K562 (cell line): ENCODE results near the gene ABR. TPM values are rescaled to one million over a fixed set of nuclear protein-coding genes. Genes with fewer than 3 reads are reported as not detected.

Experiments
- BRD9 ChIP-seq: fragments of 450-650 bp; IDR thresholded peaks from 2 replicates; pipeline ENCODE4 v1.6.1; 2018; ENCODE audit warnings: low read depth; ENCODE audit not compliant: partially characterized antibody
- FOXK2 ChIP-seq, 2 experiments: fragments of 450-650 bp; IDR thresholded peaks in 1 of 2; conservative IDR thresholded peaks in 1 of 2; 2 replicates each; pipeline ENCODE4 v1.6.1; 2016; ENCODE audit warnings: low read depth in 2 of 2, mild to moderate bottlenecking in 1 of 2
- KLF13 ChIP-seq: fragments of 450-650 bp; IDR thresholded peaks from 2 replicates; pipeline ENCODE4 v1.6.1; 2016; ENCODE audit warnings: missing genetic modification characterization, low read depth, mild to moderate bottlenecking, missing compliant biosample characterization, moderate library complexity, borderline replicate concordance
- polyA plus RNA-seq, 8 experiments: library from polyadenylated mRNA; depleted of rRNA in 4 of 8; stranded (reverse) in 5 of 8; unstranded in 3 of 8; fragments of >200 nt; fragmentation: Nextera tagmentation in 2 of 8; fragmentation: Illumina TruSeq in 1 of 8; extraction: Ambion mirVana in 2 of 8; extraction: Trizol in 1 of 8; gene quantifications; 2 replicates each; pipeline versions ENCODE4 v1.2.1 to v1.2.3, GENCODE V29; 2011 to 2014; ENCODE audit warnings: inconsistent platforms in 1 of 8, missing spikeins in 1 of 8
- total RNA-seq, 7 experiments: library from RNA; depleted of rRNA in 6 of 7; stranded (reverse); fragments of >200 nt in 6 of 7; fragmentation: Illumina TruSeq in 2 of 7; extraction: Trizol in 2 of 7; gene quantifications; 2 replicates each; pipeline versions ENCODE4 v1.2.1 to v1.2.3, GENCODE V29; 2011 to 2021; ENCODE audit warnings: low replicate concordance in 1 of 7
- TF ChIP-seq, protein P1 (sequence below): fragments of 450-650 bp; IDR thresholded peaks from 2 replicates; pipeline ENCODE4 v1.6.1; 2016; ENCODE audit warnings: mild to moderate bottlenecking, moderate library complexity
- TF ChIP-seq, protein P2 (sequence below): sonication (generic); formaldehyde crosslinking; IDR thresholded peaks from 2 replicates; pipeline ENCODE4 v1.8.0; 2023; ENCODE audit warnings: missing genetic modification reagents, mild to moderate bottlenecking, borderline replicate concordance

ABR gene
- total and polyA plus RNA-seq, 9 of the 15 experiments (the other 6 are each of a cell fraction or from before 2014, with no cell fraction given) = 0.07 to 1.6 (median 0.37) TPM; not detected in 1

GRCh38 chr17:996554-997344, 183.0 kb downstream of the ABR start, which contains the start of gene TIMM22 (continued):
- TF ChIP-seq, protein P1, sequence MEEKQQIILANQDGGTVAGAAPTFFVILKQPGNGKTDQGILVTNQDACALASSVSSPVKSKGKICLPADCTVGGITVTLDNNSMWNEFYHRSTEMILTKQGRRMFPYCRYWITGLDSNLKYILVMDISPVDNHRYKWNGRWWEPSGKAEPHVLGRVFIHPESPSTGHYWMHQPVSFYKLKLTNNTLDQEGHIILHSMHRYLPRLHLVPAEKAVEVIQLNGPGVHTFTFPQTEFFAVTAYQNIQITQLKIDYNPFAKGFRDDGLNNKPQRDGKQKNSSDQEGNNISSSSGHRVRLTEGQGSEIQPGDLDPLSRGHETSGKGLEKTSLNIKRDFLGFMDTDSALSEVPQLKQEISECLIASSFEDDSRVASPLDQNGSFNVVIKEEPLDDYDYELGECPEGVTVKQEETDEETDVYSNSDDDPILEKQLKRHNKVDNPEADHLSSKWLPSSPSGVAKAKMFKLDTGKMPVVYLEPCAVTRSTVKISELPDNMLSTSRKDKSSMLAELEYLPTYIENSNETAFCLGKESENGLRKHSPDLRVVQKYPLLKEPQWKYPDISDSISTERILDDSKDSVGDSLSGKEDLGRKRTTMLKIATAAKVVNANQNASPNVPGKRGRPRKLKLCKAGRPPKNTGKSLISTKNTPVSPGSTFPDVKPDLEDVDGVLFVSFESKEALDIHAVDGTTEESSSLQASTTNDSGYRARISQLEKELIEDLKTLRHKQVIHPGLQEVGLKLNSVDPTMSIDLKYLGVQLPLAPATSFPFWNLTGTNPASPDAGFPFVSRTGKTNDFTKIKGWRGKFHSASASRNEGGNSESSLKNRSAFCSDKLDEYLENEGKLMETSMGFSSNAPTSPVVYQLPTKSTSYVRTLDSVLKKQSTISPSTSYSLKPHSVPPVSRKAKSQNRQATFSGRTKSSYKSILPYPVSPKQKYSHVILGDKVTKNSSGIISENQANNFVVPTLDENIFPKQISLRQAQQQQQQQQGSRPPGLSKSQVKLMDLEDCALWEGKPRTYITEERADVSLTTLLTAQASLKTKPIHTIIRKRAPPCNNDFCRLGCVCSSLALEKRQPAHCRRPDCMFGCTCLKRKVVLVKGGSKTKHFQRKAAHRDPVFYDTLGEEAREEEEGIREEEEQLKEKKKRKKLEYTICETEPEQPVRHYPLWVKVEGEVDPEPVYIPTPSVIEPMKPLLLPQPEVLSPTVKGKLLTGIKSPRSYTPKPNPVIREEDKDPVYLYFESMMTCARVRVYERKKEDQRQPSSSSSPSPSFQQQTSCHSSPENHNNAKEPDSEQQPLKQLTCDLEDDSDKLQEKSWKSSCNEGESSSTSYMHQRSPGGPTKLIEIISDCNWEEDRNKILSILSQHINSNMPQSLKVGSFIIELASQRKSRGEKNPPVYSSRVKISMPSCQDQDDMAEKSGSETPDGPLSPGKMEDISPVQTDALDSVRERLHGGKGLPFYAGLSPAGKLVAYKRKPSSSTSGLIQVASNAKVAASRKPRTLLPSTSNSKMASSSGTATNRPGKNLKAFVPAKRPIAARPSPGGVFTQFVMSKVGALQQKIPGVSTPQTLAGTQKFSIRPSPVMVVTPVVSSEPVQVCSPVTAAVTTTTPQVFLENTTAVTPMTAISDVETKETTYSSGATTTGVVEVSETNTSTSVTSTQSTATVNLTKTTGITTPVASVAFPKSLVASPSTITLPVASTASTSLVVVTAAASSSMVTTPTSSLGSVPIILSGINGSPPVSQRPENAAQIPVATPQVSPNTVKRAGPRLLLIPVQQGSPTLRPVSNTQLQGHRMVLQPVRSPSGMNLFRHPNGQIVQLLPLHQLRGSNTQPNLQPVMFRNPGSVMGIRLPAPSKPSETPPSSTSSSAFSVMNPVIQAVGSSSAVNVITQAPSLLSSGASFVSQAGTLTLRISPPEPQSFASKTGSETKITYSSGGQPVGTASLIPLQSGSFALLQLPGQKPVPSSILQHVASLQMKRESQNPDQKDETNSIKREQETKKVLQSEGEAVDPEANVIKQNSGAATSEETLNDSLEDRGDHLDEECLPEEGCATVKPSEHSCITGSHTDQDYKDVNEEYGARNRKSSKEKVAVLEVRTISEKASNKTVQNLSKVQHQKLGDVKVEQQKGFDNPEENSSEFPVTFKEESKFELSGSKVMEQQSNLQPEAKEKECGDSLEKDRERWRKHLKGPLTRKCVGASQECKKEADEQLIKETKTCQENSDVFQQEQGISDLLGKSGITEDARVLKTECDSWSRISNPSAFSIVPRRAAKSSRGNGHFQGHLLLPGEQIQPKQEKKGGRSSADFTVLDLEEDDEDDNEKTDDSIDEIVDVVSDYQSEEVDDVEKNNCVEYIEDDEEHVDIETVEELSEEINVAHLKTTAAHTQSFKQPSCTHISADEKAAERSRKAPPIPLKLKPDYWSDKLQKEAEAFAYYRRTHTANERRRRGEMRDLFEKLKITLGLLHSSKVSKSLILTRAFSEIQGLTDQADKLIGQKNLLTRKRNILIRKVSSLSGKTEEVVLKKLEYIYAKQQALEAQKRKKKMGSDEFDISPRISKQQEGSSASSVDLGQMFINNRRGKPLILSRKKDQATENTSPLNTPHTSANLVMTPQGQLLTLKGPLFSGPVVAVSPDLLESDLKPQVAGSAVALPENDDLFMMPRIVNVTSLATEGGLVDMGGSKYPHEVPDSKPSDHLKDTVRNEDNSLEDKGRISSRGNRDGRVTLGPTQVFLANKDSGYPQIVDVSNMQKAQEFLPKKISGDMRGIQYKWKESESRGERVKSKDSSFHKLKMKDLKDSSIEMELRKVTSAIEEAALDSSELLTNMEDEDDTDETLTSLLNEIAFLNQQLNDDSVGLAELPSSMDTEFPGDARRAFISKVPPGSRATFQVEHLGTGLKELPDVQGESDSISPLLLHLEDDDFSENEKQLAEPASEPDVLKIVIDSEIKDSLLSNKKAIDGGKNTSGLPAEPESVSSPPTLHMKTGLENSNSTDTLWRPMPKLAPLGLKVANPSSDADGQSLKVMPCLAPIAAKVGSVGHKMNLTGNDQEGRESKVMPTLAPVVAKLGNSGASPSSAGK = peak; percentile 98
- TF ChIP-seq KLF13 (no peak; the same call in 1 of the 2 replicates), BRD9 (no peak), FOXK2 (conservative IDR thresholded peaks at IDR 0.05 in 1 of 2, IDR thresholded peaks at IDR 0.05 in 1 of 2; ENCODE audit: low read depth in 2 of 2) (0 out of 4 replicates have a peak, but pooled peaks of 1 of the 2 experiments have one; percentile 7)
- TF ChIP-seq, protein P2, sequence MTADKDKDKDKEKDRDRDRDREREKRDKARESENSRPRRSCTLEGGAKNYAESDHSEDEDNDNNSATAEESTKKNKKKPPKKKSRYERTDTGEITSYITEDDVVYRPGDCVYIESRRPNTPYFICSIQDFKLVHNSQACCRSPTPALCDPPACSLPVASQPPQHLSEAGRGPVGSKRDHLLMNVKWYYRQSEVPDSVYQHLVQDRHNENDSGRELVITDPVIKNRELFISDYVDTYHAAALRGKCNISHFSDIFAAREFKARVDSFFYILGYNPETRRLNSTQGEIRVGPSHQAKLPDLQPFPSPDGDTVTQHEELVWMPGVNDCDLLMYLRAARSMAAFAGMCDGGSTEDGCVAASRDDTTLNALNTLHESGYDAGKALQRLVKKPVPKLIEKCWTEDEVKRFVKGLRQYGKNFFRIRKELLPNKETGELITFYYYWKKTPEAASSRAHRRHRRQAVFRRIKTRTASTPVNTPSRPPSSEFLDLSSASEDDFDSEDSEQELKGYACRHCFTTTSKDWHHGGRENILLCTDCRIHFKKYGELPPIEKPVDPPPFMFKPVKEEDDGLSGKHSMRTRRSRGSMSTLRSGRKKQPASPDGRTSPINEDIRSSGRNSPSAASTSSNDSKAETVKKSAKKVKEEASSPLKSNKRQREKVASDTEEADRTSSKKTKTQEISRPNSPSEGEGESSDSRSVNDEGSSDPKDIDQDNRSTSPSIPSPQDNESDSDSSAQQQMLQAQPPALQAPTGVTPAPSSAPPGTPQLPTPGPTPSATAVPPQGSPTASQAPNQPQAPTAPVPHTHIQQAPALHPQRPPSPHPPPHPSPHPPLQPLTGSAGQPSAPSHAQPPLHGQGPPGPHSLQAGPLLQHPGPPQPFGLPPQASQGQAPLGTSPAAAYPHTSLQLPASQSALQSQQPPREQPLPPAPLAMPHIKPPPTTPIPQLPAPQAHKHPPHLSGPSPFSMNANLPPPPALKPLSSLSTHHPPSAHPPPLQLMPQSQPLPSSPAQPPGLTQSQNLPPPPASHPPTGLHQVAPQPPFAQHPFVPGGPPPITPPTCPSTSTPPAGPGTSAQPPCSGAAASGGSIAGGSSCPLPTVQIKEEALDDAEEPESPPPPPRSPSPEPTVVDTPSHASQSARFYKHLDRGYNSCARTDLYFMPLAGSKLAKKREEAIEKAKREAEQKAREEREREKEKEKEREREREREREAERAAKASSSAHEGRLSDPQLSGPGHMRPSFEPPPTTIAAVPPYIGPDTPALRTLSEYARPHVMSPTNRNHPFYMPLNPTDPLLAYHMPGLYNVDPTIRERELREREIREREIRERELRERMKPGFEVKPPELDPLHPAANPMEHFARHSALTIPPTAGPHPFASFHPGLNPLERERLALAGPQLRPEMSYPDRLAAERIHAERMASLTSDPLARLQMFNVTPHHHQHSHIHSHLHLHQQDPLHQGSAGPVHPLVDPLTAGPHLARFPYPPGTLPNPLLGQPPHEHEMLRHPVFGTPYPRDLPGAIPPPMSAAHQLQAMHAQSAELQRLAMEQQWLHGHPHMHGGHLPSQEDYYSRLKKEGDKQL = no peak
